Mesendoderm (in vitro differentiated cells): ENCODE data around the gene ZNF423.
A peak's percentile ranks its signal among the peaks of the same experiment; 100 is the strongest.

Source experiments
- DNase-seq: peaks from one replicate; pipeline ENCODE4 v3.0.0; 2013
- H2AK5ac ChIP-seq: 2 replicates; pipeline ENCODE4 v1.6.1; 2013; ENCODE audit warnings: low read length, inconsistent platforms
- H2BK120ac ChIP-seq: 2 replicates; pipeline ENCODE4 v1.6.1; 2013; ENCODE audit warnings: low read depth, mild to moderate bottlenecking, low read length, moderate library complexity, mixed read lengths
- H2BK15ac ChIP-seq: replicated peaks from 2 replicates; pipeline ENCODE4 v1.6.1; 2013; ENCODE audit warnings: low read depth, mild to moderate bottlenecking, moderate library complexity
- H2BK5ac ChIP-seq: 2 replicates; pipeline ENCODE4 v1.6.1; 2013; ENCODE audit warnings: low read length, inconsistent platforms
- H3K18ac ChIP-seq: 2 replicates; pipeline ENCODE4 v1.6.1; 2013; ENCODE audit warnings: mild to moderate bottlenecking, low read length, mixed read lengths
- H3K23ac ChIP-seq: one replicate; pipeline ENCODE4 v1.6.1; 2013; ENCODE audit warnings: low read length
- H3K27ac ChIP-seq: 2 replicates; pipeline ENCODE4 v1.5.1; 2013; ENCODE audit warnings: low read depth, mild to moderate bottlenecking, inconsistent platforms, low read length, moderate library complexity
- H3K27me3 ChIP-seq: 2 replicates; pipeline ENCODE4 v1.6.1; 2013; ENCODE audit warnings: low read length, control low read depth, mild to moderate bottlenecking, inconsistent platforms; ENCODE audit not compliant: insufficient read depth, poor library complexity
- H3K36me3 ChIP-seq: 2 replicates; pipeline ENCODE4 v1.6.1; 2013; ENCODE audit warnings: low read length, inconsistent platforms; ENCODE audit not compliant: control insufficient read depth, insufficient read depth
- H3K4ac ChIP-seq: one replicate; pipeline ENCODE4 v1.6.1; 2013; ENCODE audit warnings: low read depth, mild to moderate bottlenecking, low read length, moderate library complexity
- H3K4me1 ChIP-seq: 2 replicates; pipeline ENCODE4 v1.6.1; 2013; ENCODE audit warnings: low read depth, low read length, inconsistent platforms; ENCODE audit not compliant: control insufficient read depth
- H3K4me2 ChIP-seq: 2 replicates; pipeline ENCODE4 v1.6.1; 2013; ENCODE audit warnings: low read length
- H3K4me3 ChIP-seq: 2 replicates; pipeline ENCODE4 v1.5.1; 2013; ENCODE audit warnings: mild to moderate bottlenecking, low read length
- H3K56ac ChIP-seq: one replicate; pipeline ENCODE4 v1.6.1; 2013; ENCODE audit warnings: low read length
- H3K79me1 ChIP-seq: 2 replicates; pipeline ENCODE4 v1.6.1; 2013; ENCODE audit warnings: low read length, inconsistent platforms
- H3K79me2 ChIP-seq: 2 replicates; pipeline ENCODE4 v1.6.1; 2013; ENCODE audit warnings: mild to moderate bottlenecking, low read length; ENCODE audit not compliant: control insufficient read depth, insufficient read depth
- H3K9ac ChIP-seq: 2 replicates; pipeline ENCODE4 v1.6.1; 2013; ENCODE audit warnings: low read length, inconsistent platforms
- H4K5ac ChIP-seq: one replicate; pipeline ENCODE4 v1.6.1; 2013; ENCODE audit warnings: low read length
- H4K8ac ChIP-seq: one replicate; pipeline ENCODE4 v1.6.1; 2013; ENCODE audit warnings: low read depth, mild to moderate bottlenecking, control low read depth, low read length, moderate library complexity
- WGBS: extraction: QIAGEN DNeasy Blood & Tissue Kit; methylation state at CpG from one replicate; pipeline ENCODE4 v1.1.7; 2013; ENCODE audit warnings: low lambda C conversion rate, missing lambda C conversion rate; ENCODE audit not compliant: insufficient coverage; ENCODE audit errors: extremely low coverage; 5-methylcytosine and 5-hydroxymethylcytosine counted together

ZNF423 gene

DNA sequence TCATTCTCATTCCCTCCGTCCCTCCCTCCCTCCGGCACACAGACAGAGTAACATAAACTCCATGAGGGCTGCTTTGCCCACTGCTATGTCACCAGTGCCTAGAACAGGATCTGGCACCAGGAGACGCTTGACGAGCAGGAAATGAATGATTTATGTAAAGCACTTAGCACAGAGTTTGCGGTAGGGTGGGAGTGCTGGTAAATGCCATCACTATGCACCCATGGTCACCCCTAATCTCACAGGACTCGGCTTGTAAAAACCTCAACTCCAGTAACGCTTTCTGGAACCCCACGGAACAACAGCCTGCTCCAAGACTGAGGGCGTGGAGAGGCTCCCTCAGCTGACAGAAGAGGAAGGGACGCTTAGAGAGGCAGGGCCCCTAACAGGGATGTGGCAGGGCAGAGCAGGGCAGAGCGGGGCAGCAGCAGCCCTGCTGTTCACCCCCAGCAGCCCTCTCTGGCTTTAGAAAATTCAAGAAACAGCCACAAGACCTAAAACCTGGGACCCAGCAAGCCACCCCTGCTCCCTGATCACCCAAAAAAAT lies 325.4 kb downstream of the ZNF423 start:
- Histone ChIP-seq H3K79me2 (no peaks in the 10 kb centered on the region), H3K9ac (no peak overlapping the region), H3K4ac (no peak overlapping the region), H3K56ac (no peak overlapping the region), H3K4me2 (no peak overlapping the region), H3K79me1 (no peaks in the 10 kb centered on the region), H3K27ac (no peak overlapping the region), H2BK5ac (no peak overlapping the region), H2AK5ac (no peak overlapping the region), H2BK15ac (no peak overlapping the region), H4K8ac (no peak overlapping the region), H3K27me3 (no peaks in the 10 kb centered on the region), H3K23ac (peak overlapping the region; percentile 59), H2BK120ac (no peak overlapping the region), H3K4me1 (no peaks in the 10 kb centered on the region), H3K18ac (no peak overlapping the region), H4K5ac (no peak overlapping the region), H3K36me3 (no peaks in the 10 kb centered on the region), H3K4me3 (no peak overlapping the region)
- no CpG with 5 or more reads among the region's 11 CpGs for WGBS
- no peak for DNase-seq

DNA sequence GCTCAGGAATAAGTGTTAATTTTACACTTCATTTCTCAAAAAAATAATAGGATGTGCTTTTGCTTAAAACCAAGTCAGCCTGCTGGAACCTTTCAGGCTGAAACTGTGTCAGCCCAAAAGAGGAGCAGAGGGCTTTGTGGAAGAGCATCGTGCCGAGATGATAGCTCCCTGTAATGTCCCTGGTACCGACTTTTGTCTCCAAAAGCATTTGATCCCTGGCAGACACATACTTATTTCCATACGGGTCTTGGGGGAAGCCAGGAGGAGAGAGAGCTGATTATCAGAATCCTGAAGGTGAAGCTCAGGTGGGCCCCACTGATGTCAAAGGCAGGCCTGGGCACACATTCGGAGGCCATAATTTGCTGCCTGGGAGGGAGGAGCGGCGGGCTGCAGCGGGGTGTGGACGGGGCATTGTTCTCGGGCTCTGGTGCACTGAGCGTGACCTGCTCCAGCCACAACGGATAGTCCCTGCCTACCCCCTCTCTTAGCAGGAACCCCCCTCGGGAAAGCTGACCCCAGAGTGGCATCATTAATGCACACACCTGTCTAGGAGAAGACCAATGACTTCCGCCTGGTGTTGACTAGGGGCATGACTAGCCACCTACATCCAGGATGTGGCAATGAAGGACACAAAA lies 326.4 kb downstream of the ZNF423 start:
- Histone ChIP-seq H3K23ac (no peak overlapping the region), H4K5ac (no peak overlapping the region), H4K8ac (no peak overlapping the region), H3K4ac (no peak overlapping the region), H3K4me1 (no peaks in the 10 kb centered on the region), H3K27ac (no peak overlapping the region), H2AK5ac (no peak overlapping the region), H3K79me2 (no peaks in the 10 kb centered on the region), H2BK15ac (no peak overlapping the region), H3K56ac (no peak overlapping the region), H3K4me3 (no peak overlapping the region), H2BK120ac (no peak overlapping the region), H3K79me1 (no peaks in the 10 kb centered on the region), H3K9ac (no peak overlapping the region), H3K36me3 (no peaks in the 10 kb centered on the region), H3K4me2 (no peak overlapping the region), H3K18ac (no peak overlapping the region), H2BK5ac (no peak overlapping the region), H3K27me3 (no peaks in the 10 kb centered on the region)
- no peak for DNase-seq
- WGBS, result no CpG with 5 or more reads among the region's 14 CpGs

DNA sequence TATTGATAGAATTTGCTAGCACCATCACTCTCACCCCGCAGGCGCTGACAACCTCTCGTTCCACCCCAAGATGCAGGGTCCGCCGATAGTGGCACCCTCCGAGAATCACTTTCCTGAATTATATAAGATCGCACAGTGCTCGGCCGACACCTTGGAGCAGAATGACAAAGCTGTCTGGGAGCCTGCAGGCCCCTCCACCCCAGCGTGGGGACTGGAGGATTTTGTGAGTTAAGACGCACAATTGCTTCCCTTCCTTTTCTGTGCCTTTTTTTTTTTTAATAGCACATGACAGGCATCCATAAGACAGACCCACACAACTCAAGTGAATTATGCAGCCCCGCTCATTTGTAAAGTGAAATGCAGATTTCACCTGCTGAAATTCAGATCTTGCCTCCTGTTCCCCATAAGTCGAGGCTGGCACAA lies 327.0 kb downstream of the ZNF423 start:
- no peak overlapping the region for H4K5ac ChIP-seq
- H3K79me1 ChIP-seq, result no peaks in the 10 kb centered on the region
- H3K9ac ChIP-seq, result no peak overlapping the region
- H3K27me3 ChIP-seq, result no peaks in the 10 kb centered on the region
- H3K23ac ChIP-seq, result no peak overlapping the region
- H3K56ac ChIP-seq, result no peak overlapping the region
- H3K36me3 ChIP-seq, result no peaks in the 10 kb centered on the region
- H2BK5ac ChIP-seq, result no peak overlapping the region
- no peaks in the 10 kb centered on the region for H3K79me2 ChIP-seq
- H4K8ac ChIP-seq, result no peak overlapping the region
- no peak overlapping the region for H3K4me3 ChIP-seq
- H3K18ac ChIP-seq, result no peak overlapping the region
- no peak overlapping the region for H2BK15ac ChIP-seq
- H2BK120ac ChIP-seq, result no peak overlapping the region
- H3K4ac ChIP-seq, result no peak overlapping the region
- no CpG with 5 or more reads among the region's 13 CpGs for WGBS
- no peak overlapping the region for H3K4me2 ChIP-seq
- no peaks in the 10 kb centered on the region for H3K4me1 ChIP-seq
- DNase-seq, result no peak
- no peak overlapping the region for H3K27ac ChIP-seq
- no peak overlapping the region for H2AK5ac ChIP-seq

DNA sequence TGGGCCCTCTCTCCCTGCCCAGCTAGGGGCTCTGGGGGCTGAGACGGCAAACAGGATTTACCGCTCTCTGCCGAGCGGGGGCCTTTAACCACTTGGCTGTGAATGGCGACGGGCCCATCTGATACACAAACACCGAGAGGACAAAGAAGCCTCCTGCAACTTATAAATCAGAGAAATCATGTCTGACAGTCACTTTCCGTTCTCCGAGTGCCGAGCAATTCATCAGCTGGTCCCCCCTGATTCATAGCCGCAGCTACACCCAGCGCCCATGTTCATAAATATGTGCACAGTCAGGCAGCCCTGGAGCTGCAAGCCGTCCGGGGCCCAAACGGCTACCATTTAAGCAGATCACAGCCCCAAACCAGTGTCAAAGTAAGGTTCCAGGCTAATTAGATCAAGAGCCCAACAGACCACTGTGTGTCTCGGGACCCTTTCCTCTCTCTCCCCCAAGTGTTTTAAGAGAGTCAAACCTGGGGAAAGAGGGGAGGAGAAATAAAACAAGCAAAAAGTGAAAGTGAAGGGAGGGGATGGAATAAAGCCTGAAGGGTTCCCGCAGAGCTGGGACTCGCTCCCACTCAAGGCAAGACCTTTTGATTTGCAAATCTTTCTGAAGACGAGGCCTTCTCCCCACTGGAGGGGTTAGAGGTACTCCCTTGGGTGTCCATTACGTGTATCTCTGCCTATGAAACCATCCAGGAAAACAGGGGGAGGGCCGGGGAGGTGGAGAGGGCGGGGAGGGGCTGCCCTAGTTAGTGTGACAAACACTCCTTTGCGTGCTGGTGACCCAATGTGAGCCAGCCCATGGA lies 327.6 kb downstream of the ZNF423 start:
- H2BK5ac ChIP-seq, result no peak overlapping the region

DNA sequence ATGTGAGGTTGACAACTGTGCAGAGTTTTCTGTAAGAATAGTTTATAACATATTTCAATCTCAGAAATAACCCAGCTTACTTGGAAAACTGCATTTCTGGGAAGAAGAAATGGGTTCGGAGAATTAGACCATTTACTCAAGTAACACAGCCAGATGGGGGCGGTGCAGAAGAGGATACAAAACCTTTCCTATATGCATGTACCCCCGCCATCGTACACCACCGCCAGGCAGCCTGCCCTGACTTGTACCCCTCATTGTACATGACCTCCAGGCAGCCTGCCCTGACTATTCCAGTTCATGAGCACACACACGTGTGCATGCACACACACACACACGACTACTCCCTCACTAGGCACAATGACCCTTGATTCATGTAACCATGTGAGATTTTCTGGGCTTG lies 328.3 kb downstream of the ZNF423 start:
- Histone ChIP-seq H2AK5ac (no peak overlapping the region), H3K36me3 (no peaks in the 10 kb centered on the region), H3K4me1 (no peaks in the 10 kb centered on the region), H3K4me2 (no peak overlapping the region), H2BK5ac (no peak overlapping the region), H3K79me1 (no peaks in the 10 kb centered on the region), H2BK15ac (no peak overlapping the region), H3K4ac (no peak overlapping the region), H4K8ac (no peak overlapping the region), H3K27ac (no peak overlapping the region), H2BK120ac (no peak overlapping the region), H4K5ac (no peak overlapping the region), H3K79me2 (no peaks in the 10 kb centered on the region), H3K23ac (no peak overlapping the region), H3K9ac (no peak overlapping the region), H3K27me3 (no peaks in the 10 kb centered on the region), H3K4me3 (no peak overlapping the region), H3K18ac (no peak overlapping the region), H3K56ac (no peak overlapping the region)
- DNase-seq, result no peak
- no CpG with 5 or more reads among the region's 7 CpGs for WGBS

More for the DNA sequence above, 327.6 kb downstream of the ZNF423 start:
- H3K36me3 ChIP-seq, result no peaks in the 10 kb centered on the region
- H2BK120ac ChIP-seq, result no peak overlapping the region
- no peak overlapping the region for H3K23ac ChIP-seq
- no peak overlapping the region for H2AK5ac ChIP-seq
- no peak overlapping the region for H3K4me3 ChIP-seq
- H4K5ac ChIP-seq, result no peak overlapping the region
- H2BK15ac ChIP-seq, result no peak overlapping the region
- no peaks in the 10 kb centered on the region for H3K79me2 ChIP-seq
- no peaks in the 10 kb centered on the region for H3K79me1 ChIP-seq
- no CpG with 5 or more reads among the region's 23 CpGs for WGBS
- no peak overlapping the region for H3K18ac ChIP-seq
- H3K27ac ChIP-seq, result no peak overlapping the region
- H3K4me1 ChIP-seq, result no peaks in the 10 kb centered on the region
- no peak for DNase-seq
- no peak overlapping the region for H4K8ac ChIP-seq
- H3K9ac ChIP-seq, result no peak overlapping the region
- no peak overlapping the region for H3K56ac ChIP-seq
- no peaks in the 10 kb centered on the region for H3K27me3 ChIP-seq
- H3K4ac ChIP-seq, result no peak overlapping the region
- no peak overlapping the region for H3K4me2 ChIP-seq
